Neural progenitor cell (in vitro differentiated cells): ENCODE data around the gene TTC8.

ENCODE experiments used
- CTCF ChIP-seq: fragments of 200-600 bp; sonication (generic); IDR thresholded peaks from 2 replicates; pipeline ENCODE4 v1.5.1; 2017; ENCODE audit warnings: antibody characterized with exemption, mild to moderate bottlenecking
- EZH2 ChIP-seq: fragments of 200-600 bp; sonication (generic); IDR thresholded peaks from 2 replicates; pipeline ENCODE4 v1.6.1; 2017; ENCODE audit warnings: antibody characterized with exemption, mild to moderate bottlenecking, moderate library complexity

GRCh38 chr14:88786715-88787114, 37.7 kb upstream of the TTC8 start:
- TF ChIP-seq CTCF (no peak), EZH2 (no peak)
